SK-N-MC (cell line): ENCODE results near the gene CARS1.

Experiments
- DNase-seq: peaks from one replicate; pipeline ENCODE4 v3.0.0-alpha.2; 2011; ENCODE audit warnings: low read depth, low spot score
- H3K27ac ChIP-seq: fragments of 200-600 bp; sonication (generic); 2 replicates; pipeline ENCODE4 v1.5.1; 2016; ENCODE audit warnings: mixed run types
- H3K36me3 ChIP-seq: fragments of 200-600 bp; sonication (generic); 2 replicates; pipeline ENCODE4 v1.6.1; 2017; ENCODE audit warnings: antibody characterized with exemption, low read length, mixed read lengths; ENCODE audit not compliant: insufficient read depth
- H3K4me3 ChIP-seq: fragments of 200-600 bp; sonication (generic); 2 replicates; pipeline ENCODE4 v1.5.1; 2016
- H3K9ac ChIP-seq: fragments of 200-600 bp; sonication (generic); 2 replicates; pipeline ENCODE4 v1.8.0; 2017; ENCODE audit warnings: mixed run types, mixed read lengths; ENCODE audit not compliant: insufficient read length
- H3K9me3 ChIP-seq: fragments of 200-600 bp; sonication (generic); 2 replicates; pipeline ENCODE4 v1.6.1; 2017; ENCODE audit warnings: low read depth, mild to moderate bottlenecking, antibody characterized with exemption, low read length, moderate library complexity, mixed read lengths
- EZH2 ChIP-seq: fragments of 200-600 bp; sonication (generic); IDR thresholded peaks from one replicate; pipeline ENCODE4 v1.6.1; 2017; ENCODE audit warnings: antibody characterized with exemption
- FOXP2 ChIP-seq: optimal IDR thresholded peaks from 2 replicates; pipeline ENCODE3; 2011; ENCODE audit warnings: mild to moderate bottlenecking, moderate library complexity; ENCODE audit not compliant: insufficient read depth; ENCODE audit errors: extremely low read length, control extremely low read depth
- POLR2AphosphoS5 ChIP-seq: IDR thresholded peaks from 2 replicates; pipeline ENCODE4 v1.6.1; 2012; ENCODE audit warnings: mild to moderate bottlenecking, low read depth, low read length, borderline replicate concordance

CARS1 gene

DNA sequence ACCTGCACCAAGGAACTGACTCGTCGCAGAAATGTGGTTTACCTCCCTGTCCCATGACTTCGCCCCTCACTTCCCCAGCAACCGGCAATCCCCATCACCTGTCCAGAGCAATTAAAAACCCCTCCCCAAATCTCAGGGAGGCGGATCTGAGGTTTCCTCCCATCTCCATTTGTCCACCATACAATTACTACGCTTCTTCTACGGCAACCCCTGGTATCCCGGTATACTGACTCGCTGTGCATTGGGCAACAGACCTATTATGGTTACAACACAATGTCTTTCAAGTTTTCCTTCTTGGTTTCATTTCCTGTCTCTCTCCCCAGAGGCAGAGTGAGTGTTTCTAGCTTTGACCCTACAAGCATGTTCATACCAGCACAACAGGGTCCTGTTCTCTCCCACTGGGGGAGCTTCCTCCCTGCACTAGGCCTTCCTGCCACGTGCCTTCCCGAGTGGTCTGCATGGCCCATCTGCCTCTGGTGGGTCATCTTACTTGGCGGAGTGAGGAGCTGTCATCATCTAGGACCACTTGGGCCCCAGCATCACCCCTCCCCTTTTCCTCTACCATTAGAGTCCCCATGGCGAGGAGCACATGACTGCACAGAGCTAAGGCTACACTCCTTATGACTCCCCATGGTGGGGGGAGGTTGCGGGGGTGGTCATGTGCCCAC, 34.8 kb downstream of the CARS1 start:
- DNase-seq = no peak
- Histone ChIP-seq H3K36me3 (peaks cover 66% of the 10 kb centered on the region), H3K9ac (no peak overlapping the region), H3K4me3 (no peak overlapping the region), H3K27ac (no peak overlapping the region), H3K9me3 (no peaks in the 10 kb centered on the region)
- no peak for TF ChIP-seq EZH2
- no peak for TF ChIP-seq POLR2AphosphoS5
- TF ChIP-seq FOXP2 = no peak

DNA sequence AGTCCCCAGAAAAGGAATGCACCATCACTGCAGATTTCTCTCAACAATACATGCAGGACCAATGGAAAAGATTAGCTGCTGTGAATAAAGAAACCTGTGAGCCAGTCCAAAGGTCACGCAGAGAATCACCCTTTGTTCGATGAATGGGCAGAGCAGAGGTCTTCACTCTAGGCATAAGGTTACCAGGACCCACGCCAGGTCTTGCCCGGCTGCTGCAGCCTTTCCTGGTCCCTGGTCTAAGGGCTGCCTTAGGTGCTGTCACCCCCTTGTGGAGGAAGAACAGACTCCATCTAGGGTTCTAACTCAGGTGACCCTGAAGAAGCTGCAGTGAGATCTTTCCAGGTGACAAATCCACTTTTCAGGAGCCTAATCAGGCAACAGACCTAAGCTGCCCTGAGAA, 36.1 kb downstream of the CARS1 start:
- DNase-seq = no peak
- Histone ChIP-seq H3K27ac (no peak overlapping the region), H3K9me3 (no peaks in the 10 kb centered on the region), H3K4me3 (no peak overlapping the region), H3K36me3 (peaks cover 66% of the 10 kb centered on the region), H3K9ac (no peak overlapping the region)
- TF ChIP-seq POLR2AphosphoS5 = no peak
- TF ChIP-seq FOXP2 = no peak
- TF ChIP-seq EZH2 = no peak

DNA sequence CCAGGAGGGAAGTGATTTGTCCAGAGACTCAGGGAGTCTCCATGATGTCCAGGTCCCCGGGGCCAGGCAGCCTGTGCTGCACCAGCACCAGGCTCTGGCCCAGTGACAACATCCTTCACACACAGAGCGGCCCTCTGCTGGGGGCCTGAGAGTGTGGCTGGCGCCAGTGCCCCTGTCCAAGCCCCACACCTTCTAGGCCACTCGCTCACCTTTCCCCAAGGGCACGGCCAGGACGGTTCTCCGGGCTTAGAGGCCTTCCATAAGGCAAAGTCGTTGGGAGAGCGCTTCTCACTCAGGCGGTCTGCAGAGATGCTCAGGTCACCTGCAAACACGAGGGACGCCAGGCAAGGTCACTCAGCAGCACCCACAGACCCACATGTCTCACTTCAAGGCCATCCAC, 37.2 kb downstream of the CARS1 start:
- TF ChIP-seq POLR2AphosphoS5 = no peak
- no peak for TF ChIP-seq FOXP2
- no peak for TF ChIP-seq EZH2
- no peak for DNase-seq
- no peak overlapping the region for H3K27ac ChIP-seq
- H3K36me3 ChIP-seq = peaks cover 66% of the 10 kb centered on the region
- H3K9me3 ChIP-seq = no peaks in the 10 kb centered on the region
- H3K4me3 ChIP-seq = no peak overlapping the region
- no peak overlapping the region for H3K9ac ChIP-seq

DNA sequence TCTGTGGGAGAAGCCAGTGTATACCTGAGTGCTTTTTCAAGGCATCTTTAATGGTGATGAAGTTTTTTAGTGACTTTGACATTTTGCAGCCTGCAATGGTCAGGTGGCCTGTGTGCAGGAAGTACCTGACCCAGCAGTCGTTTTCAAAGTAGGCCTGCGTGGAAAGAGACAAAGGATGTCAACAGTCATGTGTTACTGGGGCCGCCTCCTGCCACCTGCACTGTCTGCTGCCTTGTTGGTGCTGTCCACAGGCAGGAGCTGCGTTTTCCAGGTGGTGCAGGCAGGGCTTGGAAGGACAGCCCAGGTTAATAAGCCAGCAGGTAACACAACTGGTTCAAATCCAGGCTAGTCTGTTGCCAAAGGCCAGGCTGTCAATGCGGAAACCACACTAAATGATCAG, 38.6 kb downstream of the CARS1 start:
- Histone ChIP-seq H3K9ac (no peak overlapping the region), H3K36me3 (peaks cover 74% of the 10 kb centered on the region), H3K4me3 (no peak overlapping the region), H3K9me3 (no peaks in the 10 kb centered on the region), H3K27ac (no peak overlapping the region)
- no peak for DNase-seq
- TF ChIP-seq FOXP2 (no peak), EZH2 (no peak), POLR2AphosphoS5 (no peak)

DNA sequence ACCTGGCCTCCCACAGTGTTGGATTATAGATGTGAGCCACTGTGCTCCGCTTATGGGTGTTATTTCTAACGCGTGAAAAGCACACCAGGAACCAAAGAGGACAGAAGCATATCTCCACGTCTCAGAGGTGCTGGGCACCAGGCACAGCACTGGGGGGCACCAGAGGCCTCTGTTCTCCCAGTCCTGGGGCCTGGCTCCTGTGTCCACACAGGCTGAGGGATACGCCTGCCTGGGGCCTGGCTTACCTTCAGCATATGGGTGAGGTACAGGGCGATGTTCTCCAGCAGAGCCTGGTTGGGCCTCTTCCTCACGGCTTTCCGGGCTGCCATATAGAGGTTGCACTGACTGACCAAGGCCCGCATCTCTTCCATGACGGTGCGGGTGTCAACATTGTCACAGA, 40.4 kb downstream of the CARS1 start:
- Histone ChIP-seq H3K9ac (no peak overlapping the region), H3K9me3 (no peaks in the 10 kb centered on the region), H3K36me3 (peaks cover 80% of the 10 kb centered on the region), H3K27ac (no peak overlapping the region), H3K4me3 (no peak overlapping the region)
- DNase-seq = no peak
- no peak for TF ChIP-seq EZH2
- TF ChIP-seq FOXP2 = no peak
- no peak for TF ChIP-seq POLR2AphosphoS5

DNA sequence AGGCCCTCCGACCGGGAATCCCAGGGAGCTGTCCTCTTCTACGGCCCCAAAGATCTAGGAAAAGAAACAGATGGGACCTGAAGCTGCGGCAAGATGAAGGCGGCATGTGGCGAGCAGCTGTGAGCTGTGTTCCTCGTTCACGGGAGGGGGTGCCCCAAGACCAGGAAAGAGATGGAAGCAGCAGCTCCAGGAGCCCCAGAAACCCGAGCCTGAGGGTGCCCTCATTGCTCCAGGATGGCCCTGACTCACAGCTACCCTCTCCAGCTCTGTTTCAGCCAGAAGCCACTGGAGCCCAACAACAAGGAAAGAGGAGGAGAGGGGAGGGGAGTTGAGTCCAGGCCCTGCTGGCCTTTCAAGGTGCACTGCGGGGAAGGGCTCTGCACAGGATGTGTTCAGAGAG, 41.4 kb downstream of the CARS1 start:
- H3K9ac ChIP-seq = no peak overlapping the region
- DNase-seq = no peak
- no peak overlapping the region for H3K4me3 ChIP-seq
- H3K9me3 ChIP-seq = no peaks in the 10 kb centered on the region
- TF ChIP-seq POLR2AphosphoS5 (no peak), FOXP2 (no peak), EZH2 (no peak)
- no peak overlapping the region for H3K27ac ChIP-seq
- H3K36me3 ChIP-seq = peaks cover 85% of the 10 kb centered on the region

DNA sequence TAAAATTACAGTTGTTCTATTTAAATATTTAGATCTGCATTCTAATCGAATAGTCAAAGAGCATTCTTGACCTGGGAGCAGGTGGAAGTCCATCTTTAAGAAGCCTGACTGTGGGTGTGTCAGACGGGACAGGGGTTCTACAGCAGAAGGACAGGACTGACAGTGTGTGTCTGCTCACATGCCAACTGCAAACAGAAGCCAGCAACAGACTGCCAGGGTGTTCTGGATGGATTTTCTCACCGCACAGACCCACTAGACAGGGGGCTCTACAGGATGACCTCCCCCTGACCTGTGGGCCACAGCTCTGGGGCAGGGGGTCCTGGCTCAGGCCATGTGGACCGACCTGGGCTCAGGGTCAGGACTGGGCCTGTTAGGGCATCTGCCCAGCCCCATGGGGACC, 42.3 kb downstream of the CARS1 start:
- peaks cover 85% of the 10 kb centered on the region for H3K36me3 ChIP-seq

DNA sequence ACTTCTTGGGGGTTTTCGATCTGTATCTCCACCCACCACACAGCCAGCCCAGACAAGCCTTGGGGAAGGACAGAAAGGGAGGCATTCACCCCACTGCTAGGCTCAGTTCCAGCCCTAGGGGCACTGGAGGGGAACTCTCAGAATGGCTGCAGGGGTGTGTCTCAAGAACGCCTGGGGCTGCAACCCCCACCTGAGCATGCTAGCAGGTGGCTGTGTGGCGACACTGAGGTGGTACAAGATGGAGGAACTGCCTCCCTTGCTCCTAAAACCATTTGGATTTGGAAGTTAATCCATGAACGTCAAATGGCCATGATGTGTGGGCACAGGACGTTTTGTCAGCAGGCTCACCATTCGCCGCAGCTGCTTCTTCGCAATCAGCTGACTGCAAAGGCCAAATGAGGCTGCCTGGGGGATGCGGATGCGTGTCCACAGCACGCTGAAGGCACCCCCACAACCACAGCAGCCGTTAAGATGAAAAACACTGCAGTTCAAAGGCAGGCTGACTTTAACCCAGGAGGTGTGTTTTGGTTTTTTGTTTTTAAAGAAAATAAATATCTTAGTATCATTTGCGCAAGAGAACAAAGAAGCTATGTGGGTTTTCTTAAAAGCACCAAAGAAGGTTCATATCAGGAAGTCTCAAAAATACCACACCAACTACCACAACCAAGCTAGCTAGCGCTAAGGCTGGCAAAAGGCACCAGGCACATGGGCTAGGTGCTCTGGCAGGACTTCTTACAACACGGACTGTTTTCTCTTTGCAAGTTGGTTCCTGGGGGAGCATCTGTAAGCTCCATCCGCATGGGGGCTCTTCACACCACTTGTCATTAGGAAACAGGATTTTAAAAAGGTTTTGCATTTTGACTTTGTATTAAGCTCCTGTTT, 42.9 kb downstream of the CARS1 start:
- Histone ChIP-seq H3K9ac (no peak overlapping the region), H3K27ac (no peak overlapping the region), H3K36me3 (peaks cover 86% of the 10 kb centered on the region), H3K9me3 (no peaks in the 10 kb centered on the region), H3K4me3 (no peak overlapping the region)
- DNase-seq = no peak
- TF ChIP-seq EZH2 (no peak), POLR2AphosphoS5 (no peak), FOXP2 (no peak)

More for the DNA sequence above, 42.3 kb downstream of the CARS1 start:
- H3K9ac ChIP-seq = no peak overlapping the region
- H3K27ac ChIP-seq = no peak overlapping the region
- H3K4me3 ChIP-seq = no peak overlapping the region
- no peak for DNase-seq
- H3K9me3 ChIP-seq = no peaks in the 10 kb centered on the region
- TF ChIP-seq POLR2AphosphoS5 (no peak), FOXP2 (no peak), EZH2 (no peak)
